H1 (cell line): ENCODE measurements around the gene FAM83C. TPM values are rescaled to one million over a fixed set of nuclear protein-coding genes. Genes with fewer than 3 reads are reported as not detected.

Source experiments
- CTCF ChIA-PET: fragments of 300-600 bp; sonication (Branson Sonifier 250); formaldehyde crosslinking; loops from one replicate; lab custom pipeline; 2021; ENCODE audit not compliant: partially characterized antibody; lab: Charles Lee
- POLR2A ChIA-PET: fragments of 300-600 bp; sonication (Branson Sonifier 250); formaldehyde crosslinking; loops from one replicate; lab custom pipeline; 2021; ENCODE audit warnings: inconsistent platforms; ENCODE audit not compliant: partially characterized antibody; lab: Charles Lee
- DNase-seq, 2 experiments: peaks; one replicate each; pipeline versions ENCODE4 v3.0.0 to v3.0.0-alpha.2; 2010 to 2022; ENCODE audit warnings: low spot score in 2 of 2, low read depth in 1 of 2, mixed read lengths in 1 of 2
- FAIRE-seq: peaks from 2 replicates; lab custom pipeline; 2011; peaks lifted over from hg19 to GRCh38; lab: Jason Lieb, UNC
- H2AFZ ChIP-seq: 2 replicates; pipeline ENCODE4 v1.8.1; 2012; ENCODE audit warnings: low read length, inconsistent platforms
- H2AK5ac ChIP-seq: 2 replicates; pipeline ENCODE4 v1.6.1; 2013; ENCODE audit warnings: low read depth, low read length
- H2BK120ac ChIP-seq: replicated peaks from 2 replicates; pipeline ENCODE3; 2013; ENCODE audit warnings: low read depth, low read length, inconsistent platforms
- H2BK12ac ChIP-seq: 2 replicates; pipeline ENCODE4 v1.6.1; 2013; ENCODE audit warnings: low read depth, low read length
- H2BK15ac ChIP-seq: 2 replicates; pipeline ENCODE4 v1.6.1; 2013; ENCODE audit warnings: low read length
- H2BK20ac ChIP-seq: 2 replicates; pipeline ENCODE4 v1.6.1; 2013; ENCODE audit warnings: low read length
- H2BK5ac ChIP-seq: 2 replicates; pipeline ENCODE4 v1.6.1; 2013; ENCODE audit warnings: low read depth, low read length
- H3K14ac ChIP-seq: 2 replicates; pipeline ENCODE4 v1.6.1; 2013; ENCODE audit warnings: inconsistent platforms; ENCODE audit not compliant: insufficient read length
- H3K18ac ChIP-seq: 2 replicates; pipeline ENCODE4 v1.6.1; 2013; ENCODE audit warnings: low read length; ENCODE audit errors: extremely low read depth
- H3K23ac ChIP-seq: 2 replicates; pipeline ENCODE4 v1.6.1; 2013; ENCODE audit warnings: inconsistent platforms; ENCODE audit not compliant: insufficient read length
- H3K23me2 ChIP-seq: 2 replicates; pipeline ENCODE4 v1.6.1; 2013; ENCODE audit warnings: low read depth, low read length
- H3K27ac ChIP-seq: 2 replicates; pipeline ENCODE4 v1.6.1; 2011; ENCODE audit warnings: low read depth, low read length, inconsistent platforms
- H3K27me3 ChIP-seq, 4 experiments: replicated peaks in 1 of 4; 1 replicate in 1 of 4; 2 replicates in 3 of 4; pipeline versions ENCODE4 v1.6.1 to v1.8.1; 2011 to 2013; ENCODE audit warnings: low read length in 3 of 4, mild to moderate bottlenecking in 3 of 4, inconsistent platforms in 2 of 4, mixed read lengths in 2 of 4, moderate library complexity in 1 of 4; ENCODE audit not compliant: control insufficient read depth in 3 of 4, insufficient read depth in 3 of 4; ENCODE audit errors: extremely low read depth in 1 of 4
- H3K36me3 ChIP-seq, 4 experiments: 2 replicates each; pipeline versions ENCODE4 v1.6.1 to v1.8.1; 2011 to 2013; ENCODE audit warnings: mild to moderate bottlenecking in 4 of 4, low read length in 3 of 4, moderate library complexity in 2 of 4, control low read depth in 1 of 4, inconsistent platforms in 1 of 4; ENCODE audit not compliant: insufficient read depth in 4 of 4, control insufficient read depth in 2 of 4
- H3K4ac ChIP-seq: replicated peaks from 2 replicates; pipeline ENCODE3; 2013; ENCODE audit warnings: low read length, low read depth, mixed read lengths, inconsistent platforms; ENCODE audit not compliant: insufficient read length
- H3K4me1 ChIP-seq, 4 experiments: replicated peaks in 1 of 4; 1 replicate in 1 of 4; 2 replicates in 3 of 4; pipeline versions ENCODE4 v1.6.1 to v1.8.1; 2011 to 2013; ENCODE audit warnings: low read length in 3 of 4, inconsistent platforms in 2 of 4, mixed read lengths in 1 of 4; ENCODE audit not compliant: insufficient read depth in 4 of 4, control insufficient read depth in 3 of 4
- H3K4me2 ChIP-seq, 2 experiments: 2 replicates each; pipeline versions ENCODE4 v1.6.1 to v1.8.1; 2011 to 2013; ENCODE audit warnings: low read depth in 2 of 2, low read length in 2 of 2, control low read depth in 1 of 2, inconsistent platforms in 1 of 2, mild to moderate bottlenecking in 1 of 2; ENCODE audit not compliant: insufficient read depth in 1 of 2
- H3K4me3 ChIP-seq, 4 experiments: fragments of 200-600, 300-600 bp in 1 of 4; sonication (generic), shearing (Covaris generic), sonication (Bioruptor Twin) in 1 of 4; 2 replicates each; pipeline versions ENCODE4 v1.5.1 to v1.8.1; 2011 to 2016; ENCODE audit warnings: low read length in 4 of 4, low read depth in 3 of 4, control low read depth in 2 of 4, inconsistent platforms in 2 of 4, mild to moderate bottlenecking in 2 of 4, mixed read lengths in 1 of 4, moderate library complexity in 1 of 4; ENCODE audit not compliant: insufficient read depth in 2 of 4; ENCODE audit errors: extremely low read depth in 1 of 4
- H3K56ac ChIP-seq: replicated peaks from 2 replicates; pipeline ENCODE3; 2013; ENCODE audit warnings: low read depth, mild to moderate bottlenecking, mixed read lengths, low read length, inconsistent platforms; ENCODE audit not compliant: insufficient read length
- H3K79me1 ChIP-seq: 2 replicates; pipeline ENCODE4 v1.6.1; 2013; ENCODE audit warnings: low read depth, low read length, control low read depth
- H3K79me2 ChIP-seq, 2 experiments: 2 replicates each; pipeline versions ENCODE4 v1.6.1 to v1.8.1; 2012 to 2013; ENCODE audit warnings: low read length in 2 of 2, mild to moderate bottlenecking in 2 of 2, inconsistent platforms in 1 of 2; ENCODE audit not compliant: insufficient read depth in 2 of 2, control insufficient read depth in 1 of 2
- H3K9ac ChIP-seq, 4 experiments: replicated peaks in 1 of 4; 1 replicate in 1 of 4; 2 replicates in 3 of 4; pipeline versions ENCODE4 v1.6.1 to v1.8.1; 2011 to 2013; ENCODE audit warnings: low read depth in 3 of 4, low read length in 3 of 4, control low read depth in 2 of 4, mild to moderate bottlenecking in 2 of 4, moderate library complexity in 2 of 4, inconsistent platforms in 1 of 4; ENCODE audit errors: extremely low read depth in 1 of 4
- H3K9me3 ChIP-seq, 2 experiments: 2 replicates each; pipeline versions ENCODE4 v1.6.1 to v1.8.1; 2012 to 2013; ENCODE audit warnings: mild to moderate bottlenecking in 2 of 2, moderate library complexity in 2 of 2, control low read depth in 1 of 2, inconsistent platforms in 1 of 2, low read depth in 1 of 2, low read length in 1 of 2, mixed read lengths in 1 of 2; ENCODE audit not compliant: insufficient read depth in 2 of 2
- H4K20me1 ChIP-seq, 2 experiments: replicated peaks in 1 of 2; 2 replicates each; pipeline versions ENCODE3 to v1.8.1; 2011 to 2013; ENCODE audit warnings: inconsistent platforms in 2 of 2, low read length in 2 of 2, mild to moderate bottlenecking in 1 of 2; ENCODE audit not compliant: insufficient read depth in 2 of 2, control insufficient read depth in 1 of 2
- H4K5ac ChIP-seq: 2 replicates; pipeline ENCODE4 v1.6.1; 2013; ENCODE audit warnings: low read length, low read depth, mixed read lengths, inconsistent platforms; ENCODE audit not compliant: insufficient read length
- H4K8ac ChIP-seq: 2 replicates; pipeline ENCODE4 v1.8.0; 2013; ENCODE audit warnings: mild to moderate bottlenecking, moderate library complexity, low read length, inconsistent platforms; ENCODE audit not compliant: insufficient read depth; ENCODE audit errors: extremely low read depth
- H4K91ac ChIP-seq: replicated peaks from 2 replicates; pipeline ENCODE3; 2013; ENCODE audit warnings: low read length, mixed read lengths, inconsistent platforms; ENCODE audit not compliant: insufficient read length
- ASH2L ChIP-seq: fragments of 200-600, 300-600 bp; sonication (generic); IDR thresholded peaks from one replicate; pipeline ENCODE4 v1.7.1; 2017; ENCODE audit warnings: low read length
- CBX8 ChIP-seq: fragments of 300-800, 300-1000 bp; sonication (generic); IDR thresholded peaks from 2 replicates; pipeline ENCODE4 v1.7.1; 2016; ENCODE audit warnings: low read depth, low read length, borderline replicate concordance
- CREB1 ChIP-seq: IDR thresholded peaks from 2 replicates; pipeline ENCODE4 v1.6.1; 2012; ENCODE audit warnings: inconsistent platforms
- FOSL1 ChIP-seq: IDR thresholded peaks from 2 replicates; pipeline ENCODE4 v1.6.1; 2011; ENCODE audit warnings: mild to moderate bottlenecking, low read depth, low read length, moderate library complexity; ENCODE audit not compliant: insufficient read depth
- HDAC2 ChIP-seq, 2 experiments: fragments of 300-600 bp in 1 of 2; sonication (generic) in 1 of 2; IDR thresholded peaks; 2 replicates each; pipeline ENCODE4 v1.6.1; 2011 to 2012; ENCODE audit warnings: low read depth in 2 of 2, low read length in 2 of 2, mild to moderate bottlenecking in 2 of 2, moderate library complexity in 2 of 2, borderline replicate concordance in 1 of 2, inconsistent platforms in 1 of 2
- KDM5A ChIP-seq: fragments of 200-600 bp; IDR thresholded peaks from 2 replicates; pipeline ENCODE4 v1.7.1; 2012; ENCODE audit warnings: mild to moderate bottlenecking, low read length, inconsistent platforms, mixed read lengths
- POU5F1 ChIP-seq: IDR thresholded peaks from 2 replicates; pipeline ENCODE4 v1.6.1; 2011; ENCODE audit warnings: low read depth, mild to moderate bottlenecking, low read length, moderate library complexity
- RBBP5 ChIP-seq: IDR thresholded peaks from 2 replicates; pipeline ENCODE4 v1.7.1; 2012; ENCODE audit warnings: low read depth, mild to moderate bottlenecking, inconsistent platforms, low read length, moderate library complexity, borderline replicate concordance
- TAF1 ChIP-seq: IDR thresholded peaks from 2 replicates; pipeline ENCODE4 v1.6.1; 2011; ENCODE audit warnings: mild to moderate bottlenecking, low read depth, low read length
- TBP ChIP-seq: IDR thresholded peaks from 2 replicates; pipeline ENCODE4 v1.6.1; 2011; ENCODE audit warnings: low read depth, low read length, improper control_type of control experiment
- WGBS, 2 experiments: shearing (Covaris generic) in 1 of 2; methylation state at CpG; one replicate each; pipeline versions ENCODE4 v1.1.6 to v1.1.7; 2013 to 2015; ENCODE audit warnings: low lambda C conversion rate in 2 of 2, mixed read lengths in 2 of 2, inconsistent platforms in 1 of 2, low coverage in 1 of 2, missing lambda C conversion rate in 1 of 2; ENCODE audit not compliant: insufficient replicate concordance in 2 of 2, insufficient coverage in 1 of 2, insufficient read length in 1 of 2; ENCODE audit errors: extremely low coverage in 1 of 2, missing lambda C conversion rate in 1 of 2; 5-methylcytosine and 5-hydroxymethylcytosine counted together
- polyA plus RNA-seq, 7 experiments: library from polyadenylated mRNA; depleted of rRNA in 3 of 7; stranded (reverse) in 5 of 7; unstranded in 2 of 7; fragments of >200 nt in 5 of 7; fragments of 200-250 nt in 2 of 7; gene quantifications; 1 replicate in 5 of 7; 2 replicates in 1 of 7; 4 replicates in 1 of 7; pipeline versions ENCODE4 v1.2.1 to v1.2.3, GENCODE V29; 2011 to 2013; ENCODE audit warnings: missing spikeins in 2 of 7, mixed read lengths in 2 of 7
- total RNA-seq: library from RNA; stranded (reverse); fragmentation: NEBNext Ultra II Directional; extraction: Animal tissue kit (Norgen Biotek cat#: 25700); gene quantifications from 2 replicates; pipeline ENCODE4 v1.2.1, GENCODE V29; 2021

FAM83C gene
- total and polyA plus RNA-seq, 2 of the 8 experiments (the other 6 are each of a cell fraction or from before 2014, with no cell fraction given): not detected

- peak within 1 kb of the TSS; percentile 88; the same call in 1 of the 2 replicates for H2BK5ac ChIP-seq
- H2BK12ac ChIP-seq: no peak within 1 kb of the TSS
- peak within 1 kb of the TSS; percentile 71 to 95 for H3K4me2 ChIP-seq
- peaks cover 0 to 14% of the 10 kb centered on the region in 2 experiments; a peak in 2 of 4 replicates for H3K79me2 ChIP-seq
- no peak within 1 kb of the TSS for H3K4ac ChIP-seq
- H3K4me3 ChIP-seq: peak within 1 kb of the TSS; percentile 40 to 73 (median 66)
- H2AFZ ChIP-seq: no peak within 1 kb of the TSS
- peak within 1 kb of the TSS; percentile 39 to 79 (median 70); a peak in 6 of 7 replicates for H3K9ac ChIP-seq
- H4K5ac ChIP-seq: peak within 1 kb of the TSS; percentile 88
- H3K4me1 ChIP-seq: peaks cover 5 to 9% (median 7%) of the 10 kb centered on the region in 4 experiments; a peak in 6 of 7 replicates
- peaks cover 25 to 40% (median 28%) of the 10 kb centered on the region in 4 experiments for H3K36me3 ChIP-seq
- no peaks in the 10 kb centered on the region for H3K9me3 ChIP-seq
- peaks cover 4% of the 10 kb centered on the region; the same call in 1 of the 2 replicates for H3K23me2 ChIP-seq
- H2BK120ac ChIP-seq: no peak within 1 kb of the TSS
- 0 out of 2 replicates have a peak within 1 kb of the TSS, but pooled peaks have one; percentile 61 for H2BK15ac ChIP-seq
- no peaks in the 10 kb centered on the region for H3K27me3 ChIP-seq
- no peak within 1 kb of the TSS for H3K14ac ChIP-seq
- WGBS, 2 experiments: 5% methylated on average over 23 of the region's 76 CpGs; no CpG with 5 or more reads in 1 of the 2 experiments
- peaks cover 7 to 14% of the 10 kb centered on the region in 2 experiments for H4K20me1 ChIP-seq
- H4K8ac ChIP-seq: peak within 1 kb of the TSS; percentile 54; the same call in 1 of the 2 replicates
- no peak for FAIRE-seq
- H3K23ac ChIP-seq: no peak within 1 kb of the TSS
- H2AK5ac ChIP-seq: peak within 1 kb of the TSS; percentile 28; the same call in 1 of the 2 replicates
- H3K27ac ChIP-seq: 0 out of 2 replicates have a peak within 1 kb of the TSS, but pooled peaks have one; percentile 22
- CTCF ChIA-PET: interaction anchor here (1.3 to 11.1 kb wide), 2 partner anchors 18 to 24 kb away, joined by 3 to 104 read pairs; no protein-coding TSS in a partner anchor
- H3K18ac ChIP-seq: peak within 1 kb of the TSS; percentile 60
- H4K91ac ChIP-seq: peak within 1 kb of the TSS; percentile 40
- peaks cover 4% of the 10 kb centered on the region; the same call in 1 of the 2 replicates for H3K79me1 ChIP-seq
- POLR2A ChIA-PET: interaction anchor here (0.7 to 7.9 kb wide), 16 partner anchors 12 to 458 kb away, joined by 3 to 98 read pairs (median 3); partner anchors contain the start of genes CEP250, EDEM2, FAM83C and MMP24
- H3K56ac ChIP-seq: peak within 1 kb of the TSS; percentile 70
- DNase-seq: peak; percentile 86 to 91
- H2BK20ac ChIP-seq: no peak within 1 kb of the TSS
- TF ChIP-seq ASH2L: peak; percentile 43
- TF ChIP-seq POU5F1: no peak
- no peak for TF ChIP-seq FOSL1
- peak; percentile 77 for TF ChIP-seq TBP
- peak; percentile 88 for TF ChIP-seq CREB1
- TF ChIP-seq KDM5A: no peak
- TF ChIP-seq CBX8: no peak
- peak; percentile 89 for TF ChIP-seq TAF1
- TF ChIP-seq RBBP5: no peak
- TF ChIP-seq HDAC2 (IDR thresholded peaks at IDR 0.05; ENCODE audit: borderline replicate concordance in 1 of 2, low read depth in 2 of 2, low read length in 2 of 2): no peak
Measured at GRCh38 chr20:35277531-35278395, 14.5 kb downstream of the FAM83C start, which contains the start of gene MMP24OS. TSS of gene MMP24OS (minus strand) at chr20:35278122. CDS start at chr20:35277929, 193 bp downstream.
